Astrocyte (in vitro differentiated cells and primary cell): Measurements from ENCODE around the gene VASN. TPM values are rescaled to one million over a fixed set of nuclear protein-coding genes. Genes with fewer than 3 reads are reported as not detected.

Experiments
- DNase-seq: peaks from one replicate; pipeline ENCODE4 v3.0.0-alpha.2; 2010; ENCODE audit warnings: low read depth
- FAIRE-seq: peaks from 2 replicates; lab custom pipeline; 2011; peaks lifted over from hg19 to GRCh38; lab: Jason Lieb, UNC
- H2AFZ ChIP-seq: 2 replicates; pipeline ENCODE4 v1.6.0; 2012; ENCODE audit warnings: low read depth, low read length, inconsistent platforms
- H3K27ac ChIP-seq: 2 replicates; pipeline ENCODE4 v1.5.1; 2011; ENCODE audit warnings: low read depth, low read length, inconsistent platforms
- H3K27me3 ChIP-seq: 2 replicates; pipeline ENCODE4 v1.6.0; 2011; ENCODE audit warnings: low read length, inconsistent platforms; ENCODE audit not compliant: insufficient read depth
- H3K36me3 ChIP-seq: 2 replicates; pipeline ENCODE4 v1.5.1; 2011; ENCODE audit warnings: low read length, inconsistent platforms; ENCODE audit not compliant: insufficient read depth
- H3K4me1 ChIP-seq: 2 replicates; pipeline ENCODE4 v1.5.1; 2011; ENCODE audit warnings: low read length, inconsistent platforms; ENCODE audit not compliant: insufficient read depth
- H3K4me2 ChIP-seq: 2 replicates; pipeline ENCODE4 v1.6.0; 2012; ENCODE audit warnings: low read length, inconsistent platforms
- H3K4me3 ChIP-seq: 2 replicates; pipeline ENCODE4 v1.5.1; 2011; ENCODE audit warnings: low read depth, mild to moderate bottlenecking, low read length, inconsistent platforms; ENCODE audit not compliant: insufficient read depth
- H3K79me2 ChIP-seq: 2 replicates; pipeline ENCODE4 v1.6.0; 2012; ENCODE audit warnings: mild to moderate bottlenecking, low read length, inconsistent platforms; ENCODE audit not compliant: insufficient read depth
- H3K9ac ChIP-seq: 2 replicates; pipeline ENCODE4 v1.6.0; 2012; ENCODE audit warnings: mild to moderate bottlenecking, low read length, inconsistent platforms
- H3K9me3 ChIP-seq: 2 replicates; pipeline ENCODE4 v1.5.1; 2012; ENCODE audit warnings: low read depth, mild to moderate bottlenecking, low read length, inconsistent platforms; ENCODE audit not compliant: insufficient read depth
- H4K20me1 ChIP-seq: 2 replicates; pipeline ENCODE4 v1.6.0; 2012; ENCODE audit warnings: low read length, inconsistent platforms; ENCODE audit not compliant: insufficient read depth
- H3K27ac Mint-ChIP-seq: one replicate; pipeline ENCODE4 v1.8.0; 2021; ENCODE audit warnings: mild to moderate bottlenecking, mixed read lengths; ENCODE audit not compliant: unreplicated experiment
- H3K27me3 Mint-ChIP-seq: one replicate; pipeline ENCODE4 v1.8.0; 2021; ENCODE audit warnings: low read depth, mixed read lengths; ENCODE audit not compliant: unreplicated experiment
- H3K36me3 Mint-ChIP-seq: one replicate; pipeline ENCODE4 v1.8.0; 2021; ENCODE audit warnings: low read depth, mixed read lengths; ENCODE audit not compliant: unreplicated experiment
- H3K4me1 Mint-ChIP-seq: one replicate; pipeline ENCODE4 v1.8.0; 2021; ENCODE audit warnings: low read depth, mixed read lengths; ENCODE audit not compliant: unreplicated experiment
- H3K4me3 Mint-ChIP-seq: one replicate; pipeline ENCODE4 v1.8.0; 2021; ENCODE audit warnings: mild to moderate bottlenecking, moderate library complexity, mixed read lengths; ENCODE audit not compliant: unreplicated experiment
- H3K9me3 Mint-ChIP-seq: one replicate; pipeline ENCODE4 v1.8.0; 2021; ENCODE audit warnings: mild to moderate bottlenecking, mixed read lengths; ENCODE audit not compliant: unreplicated experiment
- CTCF ChIP-seq: IDR thresholded peaks from 2 replicates; pipeline ENCODE4 v1.5.1; 2011; ENCODE audit warnings: low read depth, mild to moderate bottlenecking, inconsistent platforms, low read length, moderate library complexity; ENCODE audit not compliant: insufficient read depth
- EZH2 ChIP-seq: IDR thresholded peaks from 2 replicates; pipeline ENCODE4 v1.6.1; 2012; ENCODE audit warnings: mild to moderate bottlenecking, low read length, inconsistent platforms; ENCODE audit not compliant: insufficient read depth
- total RNA-seq: library from RNA; stranded (reverse); gene quantifications from 2 replicates; pipeline ENCODE4 v1.2.1, GENCODE V29; 2021

VASN gene
- total RNA-seq, 1 donor from 2014 or later, result 32.0 TPM

GRCh38 chr16:4350787-4351659 lies 20.6 kb upstream of the VASN start, which contains the start of gene PAM16:
TSS of gene PAM16 (minus strand) at chr16:4351321. CDS start at chr16:4351234, 87 bp downstream.
- peak within 1 kb of the TSS; percentile 64 for H3K27ac ChIP-seq
- FAIRE-seq, result no peak
- peak within 1 kb of the TSS; percentile 83 for H3K27ac Mint-ChIP-seq

GRCh38 chr16:4351880-4352279 lies 19.8 kb upstream of the VASN start:
- Histone ChIP-seq H3K27ac (peak overlapping the region; percentile 64), H4K20me1 (peaks cover 29% of the 10 kb centered on the region), H3K4me2 (peak overlapping the region; percentile 85), H3K9me3 (no peaks in the 10 kb centered on the region), H3K27me3 (no peaks in the 10 kb centered on the region), H3K9ac (peak overlapping the region; percentile 64), H3K36me3 (no peaks in the 10 kb centered on the region), H2AFZ (no peak overlapping the region), H3K79me2 (peaks cover 41% of the 10 kb centered on the region), H3K4me3 (peak overlapping the region; percentile 35), H3K4me1 (peaks cover 8% of the 10 kb centered on the region)
- peaks cover 4% of the 10 kb centered on the region for H3K36me3 Mint-ChIP-seq
- no peaks in the 10 kb centered on the region for H3K9me3 Mint-ChIP-seq
- peak overlapping the region; percentile 95 for H3K4me3 Mint-ChIP-seq
- DNase-seq (no peak), FAIRE-seq (no peak)
- peaks cover 7% of the 10 kb centered on the region for H3K4me1 Mint-ChIP-seq
- H3K27me3 Mint-ChIP-seq, result no peaks in the 10 kb centered on the region
- TF ChIP-seq CTCF, result no peak
- no peak for TF ChIP-seq EZH2
- peak overlapping the region; percentile 48 for H3K27ac Mint-ChIP-seq

More at GRCh38 chr16:4350787-4351659, 20.6 kb upstream of the VASN start, which contains the start of gene PAM16:
- H4K20me1 ChIP-seq, result peaks cover 38% of the 10 kb centered on the region
- peaks cover 8% of the 10 kb centered on the region for H3K4me1 ChIP-seq
- H3K4me3 ChIP-seq, result peak within 1 kb of the TSS; percentile 83
- H3K36me3 ChIP-seq, result no peaks in the 10 kb centered on the region
- peaks cover 4% of the 10 kb centered on the region for H3K36me3 Mint-ChIP-seq
- TF ChIP-seq EZH2 (no peak), CTCF (no peak)
- H3K4me3 Mint-ChIP-seq, result peak within 1 kb of the TSS; percentile 95
- peak within 1 kb of the TSS; percentile 72 for H2AFZ ChIP-seq
- peak within 1 kb of the TSS; percentile 85 for H3K4me2 ChIP-seq
- H3K27me3 Mint-ChIP-seq, result no peaks in the 10 kb centered on the region
- peaks cover 50% of the 10 kb centered on the region for H3K79me2 ChIP-seq
- DNase-seq, result peak; percentile 75
- no peaks in the 10 kb centered on the region for H3K9me3 Mint-ChIP-seq
- no peaks in the 10 kb centered on the region for H3K9me3 ChIP-seq
- H3K27me3 ChIP-seq, result no peaks in the 10 kb centered on the region
- peaks cover 7% of the 10 kb centered on the region for H3K4me1 Mint-ChIP-seq
- peak within 1 kb of the TSS; percentile 84 for H3K9ac ChIP-seq

GRCh38 chr16:4352843-4353242 lies 18.8 kb upstream of the VASN start:
- TF ChIP-seq CTCF (no peak), EZH2 (no peak)
- Mint-ChIP-seq H3K27ac (no peak overlapping the region), H3K9me3 (no peaks in the 10 kb centered on the region), H3K27me3 (no peaks in the 10 kb centered on the region), H3K4me1 (peaks cover 7% of the 10 kb centered on the region), H3K36me3 (peaks cover 2% of the 10 kb centered on the region), H3K4me3 (no peak overlapping the region)
- H3K27me3 ChIP-seq, result no peaks in the 10 kb centered on the region
- H4K20me1 ChIP-seq, result peaks cover 19% of the 10 kb centered on the region
- no peak overlapping the region for H3K4me2 ChIP-seq
- no peak for DNase-seq
- H3K36me3 ChIP-seq, result no peaks in the 10 kb centered on the region
- no peak overlapping the region for H3K27ac ChIP-seq
- H3K4me1 ChIP-seq, result peaks cover 8% of the 10 kb centered on the region
- no peaks in the 10 kb centered on the region for H3K9me3 ChIP-seq
- no peak for FAIRE-seq
- peaks cover 31% of the 10 kb centered on the region for H3K79me2 ChIP-seq
- no peak overlapping the region for H3K4me3 ChIP-seq
- H2AFZ ChIP-seq, result no peak overlapping the region
- H3K9ac ChIP-seq, result no peak overlapping the region
